GM18909 (cell line): ENCODE data around the gene DHCR24.

Source experiments
- ATAC-seq: cut with Tn5 transposase; IDR thresholded peaks from one replicate; pipeline ENCODE4 v1.9.1; 2021; ENCODE audit warnings: mild to moderate bottlenecking; ENCODE audit not compliant: unreplicated experiment, poor library complexity

DHCR24 gene

DNA sequence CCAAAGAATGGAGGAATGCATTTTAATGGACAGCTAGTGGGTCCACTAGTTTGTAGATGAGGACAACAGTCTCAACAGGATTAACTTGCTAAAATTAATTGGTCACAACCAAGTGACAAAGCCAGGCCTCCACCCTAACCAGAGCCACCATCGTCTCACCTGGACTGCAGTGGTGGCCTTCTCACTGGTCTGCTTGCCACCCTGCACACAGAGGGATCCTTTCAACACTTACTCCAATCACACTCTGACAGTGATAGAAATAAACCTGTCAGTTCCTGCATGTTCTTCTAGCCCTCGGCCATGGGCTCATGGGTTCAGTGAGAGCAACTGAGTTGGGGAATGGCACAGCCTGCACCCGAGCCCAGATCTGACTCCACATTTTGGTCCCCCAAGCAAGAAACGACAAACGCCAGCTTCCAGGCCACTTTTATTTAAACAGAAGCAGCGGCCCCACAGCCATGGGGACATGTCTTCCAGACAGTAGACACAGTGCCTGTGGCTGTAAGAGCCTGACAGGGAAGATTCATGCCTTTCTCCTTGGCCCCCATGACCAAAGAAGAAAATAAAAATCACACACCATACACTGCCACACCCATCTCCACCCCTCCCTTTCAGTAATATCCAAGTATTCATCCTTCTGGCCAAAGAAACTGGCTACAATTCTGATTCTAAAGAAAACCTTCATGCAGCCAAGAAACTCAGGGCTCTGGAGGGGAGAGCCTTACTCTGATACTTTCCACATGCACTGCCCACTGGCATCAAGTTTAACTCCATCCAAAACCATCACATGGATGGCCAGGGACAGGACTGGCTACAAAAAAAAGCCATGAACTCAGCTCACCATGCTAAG is 37.6 kb downstream of the DHCR24 start:
- ATAC-seq, result no peak

GRCh38 chr1:54848134-54848948 is 38.7 kb downstream of the DHCR24 start:
- ATAC-seq, result no peak

- ATAC-seq, result no peak
Observed at GRCh38 chr1:54846716-54847284, 40.2 kb downstream of the DHCR24 start.

DNA sequence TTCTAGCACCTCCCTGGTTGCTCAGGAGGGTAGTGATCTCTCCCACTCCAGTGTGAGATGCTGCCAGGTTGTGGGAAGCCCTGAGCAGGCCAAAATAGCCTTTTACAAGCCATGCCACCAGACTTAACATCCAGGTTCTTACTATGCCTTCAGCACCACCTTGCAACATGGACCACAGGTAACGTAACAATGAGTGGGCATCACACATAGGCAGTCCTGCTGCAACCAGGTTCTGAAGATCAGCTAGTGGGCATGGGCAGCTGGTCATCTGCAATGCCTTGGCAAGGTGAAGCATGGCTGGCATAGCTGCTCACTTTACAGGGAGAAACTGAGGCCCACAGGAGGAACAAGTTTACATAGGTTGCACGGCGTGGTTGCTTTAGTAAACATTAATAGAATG is 40.7 kb downstream of the DHCR24 start:
- no peak for ATAC-seq

- ATAC-seq, result no peak
Observed at GRCh38 chr1:54845772-54846171, 41.2 kb downstream of the DHCR24 start.

GRCh38 chr1:54844564-54844963 is 42.4 kb downstream of the DHCR24 start:
- ATAC-seq, result no peak

GRCh38 chr1:54843449-54843848 is 43.5 kb downstream of the DHCR24 start:
- ATAC-seq, result no peak

DNA sequence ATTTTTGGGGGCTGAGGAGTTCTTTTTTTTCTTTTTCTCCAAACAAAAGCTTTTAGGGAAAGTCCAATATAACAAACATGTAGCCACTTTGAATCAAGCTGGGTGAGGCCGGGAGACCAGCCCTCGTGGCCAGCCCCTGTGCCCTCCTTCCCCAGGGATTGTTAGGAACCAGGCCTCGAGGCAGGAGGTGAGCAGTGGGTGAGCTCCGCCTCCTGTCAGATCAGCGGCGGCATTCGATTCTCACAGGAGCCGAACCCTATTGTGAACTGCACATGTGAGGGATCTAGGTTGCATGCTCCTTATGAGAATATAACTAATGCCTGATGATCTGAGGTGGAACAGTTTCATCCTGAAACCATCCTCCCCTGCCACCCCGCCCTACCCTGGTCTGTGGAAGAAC is 44.0 kb downstream of the DHCR24 start:
- ATAC-seq, result no peak

- no peak for ATAC-seq
Observed at GRCh38 chr1:54842206-54842915, 44.6 kb downstream of the DHCR24 start.

DNA sequence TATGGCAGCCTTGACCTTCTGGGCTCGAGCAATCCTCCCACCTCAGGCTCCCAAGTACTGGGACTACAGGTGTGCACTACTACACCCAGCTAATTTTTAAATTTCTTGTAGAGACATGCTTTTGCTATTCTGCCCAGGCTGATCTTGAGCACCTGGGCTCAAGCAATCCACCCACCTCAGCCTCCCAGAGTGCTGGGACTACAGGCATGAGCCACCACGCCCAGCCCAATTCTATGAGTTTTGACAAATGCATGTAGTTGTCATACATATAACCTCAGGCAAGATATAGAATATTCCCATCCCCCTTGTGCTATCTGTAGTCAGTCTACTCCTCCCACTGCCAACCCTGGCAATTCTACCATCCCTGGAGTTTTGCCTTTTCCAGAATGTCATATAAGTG is 47.2 kb downstream of the DHCR24 start:
- no peak for ATAC-seq

DNA sequence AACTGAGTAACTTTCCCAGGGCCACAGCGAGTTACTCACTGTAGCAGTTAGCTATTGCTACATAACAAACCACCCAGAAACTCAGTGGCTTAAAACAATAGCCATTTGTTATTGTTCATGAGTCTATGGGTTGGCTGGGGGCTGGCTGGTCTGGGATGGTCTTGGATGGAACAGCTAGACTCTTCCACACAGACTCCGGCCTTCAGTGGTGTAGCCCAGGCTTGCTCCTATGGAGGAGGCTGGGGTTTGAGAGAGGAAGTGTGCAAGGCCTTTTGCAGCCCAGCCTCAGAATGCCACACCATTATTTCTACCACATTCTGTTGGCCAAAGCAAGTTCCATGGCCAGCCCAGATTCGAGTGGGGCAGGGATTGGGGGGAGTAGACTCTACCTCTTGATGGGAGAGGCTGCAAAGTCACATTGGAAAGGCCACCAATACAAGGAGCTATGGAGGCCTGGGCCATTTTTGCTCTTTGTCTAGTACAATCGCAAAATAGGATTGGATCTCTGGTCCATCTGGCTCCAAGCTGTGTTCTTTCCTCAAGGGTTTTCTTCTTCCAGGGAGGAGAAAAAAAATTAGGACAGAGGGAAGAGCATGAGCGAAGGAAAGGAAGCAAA is 48.3 kb downstream of the DHCR24 start:
- ATAC-seq, result no peak

- no peak for ATAC-seq
Observed at GRCh38 chr1:54837002-54837853, 49.8 kb downstream of the DHCR24 start.

GRCh38 chr1:54836594-54836993 is 50.4 kb downstream of the DHCR24 start:
- no peak for ATAC-seq

- no peak for ATAC-seq
Observed at GRCh38 chr1:54835970-54836369, 51.0 kb downstream of the DHCR24 start.

DNA sequence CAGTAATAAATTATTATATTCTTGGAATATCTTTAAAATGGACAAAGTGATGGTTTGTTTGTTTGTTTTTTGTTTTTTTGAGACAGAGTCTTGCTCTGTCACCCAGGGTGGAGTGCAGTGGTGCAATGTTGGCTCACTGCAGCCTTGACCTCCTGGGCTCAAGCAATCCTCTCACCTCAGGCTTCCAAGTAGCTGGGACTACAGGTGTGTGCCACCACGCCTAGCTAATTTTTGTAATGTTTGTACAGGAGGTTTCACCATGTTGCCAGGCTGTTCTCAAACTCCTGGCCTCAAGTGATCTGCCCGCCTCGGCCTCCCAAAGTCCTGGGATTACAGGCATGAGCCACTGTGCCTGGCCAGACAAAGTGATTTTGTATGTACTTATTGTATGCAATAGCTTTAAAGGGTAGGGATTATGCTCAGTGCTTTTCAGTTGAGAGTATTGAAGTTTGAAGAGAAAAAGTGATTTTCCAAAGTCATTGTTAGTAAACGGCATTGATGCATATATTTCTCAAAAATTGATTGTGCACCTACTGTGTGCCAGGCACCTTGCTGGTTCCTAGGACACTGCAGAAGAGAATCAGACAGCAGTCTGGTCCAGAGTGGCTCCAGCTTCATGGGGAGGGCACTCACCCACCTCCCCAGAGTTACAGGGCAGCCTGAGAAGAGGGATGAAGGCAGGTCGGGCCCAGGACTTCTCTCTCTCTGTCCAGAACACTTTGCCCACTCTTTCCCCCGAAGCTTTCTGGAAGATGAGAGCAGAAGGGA is 51.7 kb downstream of the DHCR24 start:
- no peak for ATAC-seq

DNA sequence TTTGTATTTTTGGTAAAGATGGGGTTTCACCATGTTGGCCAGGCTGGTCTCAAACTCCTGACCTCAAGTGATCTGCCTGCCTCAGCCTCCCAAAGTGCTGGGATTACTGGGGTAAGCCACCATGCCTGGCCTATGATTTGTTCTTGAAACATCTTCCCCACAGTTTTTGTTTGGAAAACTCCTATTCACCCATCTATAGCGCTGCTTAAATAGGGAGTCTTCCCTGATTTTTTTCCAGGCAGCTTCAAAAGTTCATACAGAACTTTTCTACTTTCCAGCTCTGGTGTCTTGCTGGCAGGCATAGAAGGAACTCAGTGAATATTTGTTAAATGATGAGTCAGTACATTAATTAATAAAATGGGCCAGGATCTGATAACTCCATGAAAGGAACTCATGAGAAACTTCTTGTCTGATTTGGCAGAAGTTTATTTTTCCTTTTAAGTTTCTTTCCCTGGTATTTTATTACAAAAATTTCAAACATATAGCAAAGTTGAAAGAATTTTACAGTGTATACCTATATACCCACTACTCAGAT is 52.9 kb downstream of the DHCR24 start:
- no peak for ATAC-seq

DNA sequence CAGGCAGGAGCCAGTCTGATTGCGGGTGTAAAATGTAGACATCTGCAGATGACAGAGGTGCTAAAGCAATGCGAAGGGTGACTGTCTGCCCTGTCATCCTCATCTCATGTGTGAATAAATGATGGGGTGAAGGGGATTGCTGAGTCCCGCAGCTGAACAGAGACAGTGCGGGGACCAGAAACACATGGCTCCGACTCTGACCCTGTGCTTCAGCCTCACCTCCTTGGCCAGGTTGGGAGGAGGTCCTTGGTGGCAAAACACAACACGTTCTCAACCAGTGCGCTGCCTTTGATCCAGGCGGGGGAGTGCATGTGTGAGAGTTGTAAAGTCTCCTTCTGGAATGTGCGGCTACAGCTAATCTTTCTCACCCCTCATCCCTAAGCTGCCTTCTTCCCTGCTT is 53.9 kb downstream of the DHCR24 start:
- ATAC-seq, result no peak

DNA sequence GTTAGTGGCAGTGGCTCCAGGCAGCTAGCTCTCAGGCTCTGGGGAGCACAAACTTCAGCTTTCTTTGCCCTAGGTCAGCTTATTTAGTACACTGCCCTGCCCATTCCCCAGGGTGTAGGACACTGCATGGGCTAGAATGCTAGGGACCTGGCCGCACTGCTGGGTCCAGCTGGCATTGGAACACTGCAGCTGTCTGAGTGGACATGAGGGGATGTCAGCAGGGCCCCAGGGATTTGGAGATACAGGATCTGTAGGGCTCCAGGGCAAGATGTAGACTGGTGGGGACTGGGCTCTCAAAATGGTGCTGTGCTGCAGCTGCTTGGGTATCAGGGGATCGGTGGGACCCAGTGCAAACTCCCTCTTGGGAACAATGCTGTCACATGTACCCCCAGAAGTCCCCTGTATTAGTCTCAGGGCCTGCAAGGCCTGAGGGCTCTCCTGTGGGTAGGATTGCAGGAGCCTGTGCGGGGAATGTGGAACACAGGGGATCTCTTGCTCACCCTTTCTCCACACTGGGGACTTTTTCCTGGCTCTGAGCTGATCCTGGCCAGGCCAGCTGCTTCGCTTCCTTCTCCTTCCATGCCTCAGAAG is 60.7 kb downstream of the DHCR24 start:
- no peak for ATAC-seq
